GM12873 (cell line): ENCODE results near the gene NFATC1.

ENCODE experiments used
- CTCF ChIP-seq: IDR thresholded peaks from 2 replicates; pipeline ENCODE4 v1.5.1; 2012; ENCODE audit warnings: low read depth, mild to moderate bottlenecking, moderate library complexity, low read length, control low read depth; ENCODE audit not compliant: insufficient read depth; ENCODE audit errors: missing control alignments

NFATC1 gene

GRCh38 chr18:79450289-79451080 lies 54.8 kb downstream of the NFATC1 start:
- no peak for TF ChIP-seq CTCF

GRCh38 chr18:79451237-79452125 lies 55.8 kb downstream of the NFATC1 start:
- TF ChIP-seq CTCF: no peak

- no peak for TF ChIP-seq CTCF
These were observed 56.7 kb downstream of the NFATC1 start for GRCh38 chr18:79452190-79452990.

DNA sequence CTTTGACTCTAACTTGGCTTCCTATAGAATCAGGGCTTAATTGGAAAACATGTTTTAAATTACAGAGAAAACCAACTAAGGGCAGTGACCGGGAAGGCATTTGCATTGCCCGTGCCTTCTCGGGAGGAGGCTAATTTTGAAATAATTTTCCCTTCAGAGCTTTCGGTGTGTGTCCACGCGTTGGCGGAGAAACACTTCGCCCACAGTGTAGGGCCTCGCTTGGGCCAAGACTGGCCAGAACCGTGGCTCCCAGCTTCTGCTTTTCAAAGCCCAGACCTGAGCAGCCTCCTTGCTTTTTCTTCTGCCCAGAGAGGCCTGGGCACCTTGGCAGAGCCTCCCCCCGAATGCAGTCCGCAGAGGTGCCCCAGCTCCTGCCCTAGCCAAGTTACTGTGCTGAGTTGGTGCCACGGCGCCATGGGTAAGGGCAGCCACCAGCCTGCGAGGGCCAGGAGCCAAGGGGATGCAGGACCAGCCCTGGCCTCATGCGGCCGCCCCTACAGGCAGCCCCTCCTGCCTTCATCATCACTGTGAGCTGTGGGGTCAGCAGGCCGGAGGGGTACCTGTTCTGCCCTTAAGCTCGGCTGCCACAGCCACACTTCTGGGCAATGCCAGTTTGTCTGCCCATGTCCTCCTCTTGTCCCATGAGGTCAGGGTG lies 57.4 kb downstream of the NFATC1 start:
- no peak for TF ChIP-seq CTCF

- no peak for TF ChIP-seq CTCF
These were observed 58.3 kb downstream of the NFATC1 start for GRCh38 chr18:79453816-79454735.

GRCh38 chr18:79455261-79455660 lies 59.5 kb downstream of the NFATC1 start:
- TF ChIP-seq CTCF: no peak
